Psoas muscle (tissue), 8 donors: ENCODE results near the gene EGLN3. TPM values are rescaled to one million over a fixed set of nuclear protein-coding genes. Genes with fewer than 3 reads are reported as not detected.
A peak's percentile ranks its signal among the peaks of the same experiment; 100 is the strongest.

Experiments
- ATAC-seq, 4 donors: fragments of 200-7000 bp; cut with Tn5 transposase; one replicate each; pipeline ENCODE4 v1.9.1; 2020; ENCODE audit warnings: moderate library complexity in 3 of 4, mild to moderate bottlenecking in 2 of 4
- DNase-seq, 2 donors: peaks; one replicate each; pipeline ENCODE4 v3.0.0-alpha.2; 2020
- H3K27ac ChIP-seq: fragments of 200-600 bp; one replicate; pipeline ENCODE4 v1.8.0; 2022
- H3K27me3 ChIP-seq, 3 donors: fragments of 200-600 bp in 1 of 3; one replicate each; pipeline versions ENCODE4 v1.6.1 to v1.8.0; 2013 to 2022; ENCODE audit warnings: low read length in 2 of 3, mild to moderate bottlenecking in 2 of 3, moderate library complexity in 1 of 3; ENCODE audit not compliant: insufficient read depth in 3 of 3
- H3K36me3 ChIP-seq, 2 donors: fragments of 200-600 bp in 1 of 2; one replicate each; pipeline versions ENCODE4 v1.6.1 to v1.8.0; 2013 to 2022; ENCODE audit warnings: low read depth in 1 of 2, mild to moderate bottlenecking in 1 of 2, moderate library complexity in 1 of 2; ENCODE audit not compliant: insufficient read depth in 1 of 2
- H3K4me1 ChIP-seq: fragments of 200-600 bp; one replicate; pipeline ENCODE4 v1.8.0; 2022
- H3K4me3 ChIP-seq: fragments of 200-600 bp; one replicate; pipeline ENCODE4 v1.8.0; 2022; ENCODE audit warnings: mild to moderate bottlenecking
- H3K9me3 ChIP-seq: fragments of 200-600 bp; one replicate; pipeline ENCODE4 v1.8.0; 2022
- CTCF ChIP-seq: fragments of 200-600 bp; IDR thresholded peaks from one replicate; pipeline ENCODE4 v1.8.0; 2022; ENCODE audit warnings: antibody characterized with exemption
- WGBS, 3 donors: extraction: QIAGEN DNeasy Blood & Tissue Kit; methylation state at CpG; one replicate each; pipeline versions ENCODE4 v1.1.6 to v1.1.7; 2013; 5-methylcytosine and 5-hydroxymethylcytosine counted together
- intact Hi-C, 2 donors: fragments of 100-400 bp; cut with DNase I; formaldehyde crosslinking; loops; one replicate each; pipeline versions ENCODE4 v1.11.0 to v1.14.2; 2022
- polyA plus RNA-seq, 3 donors: library from polyadenylated mRNA; stranded (reverse); fragments of 200-250 nt; gene quantifications; one replicate each; pipeline ENCODE4 v1.2.3, GENCODE V29; 2013
- total RNA-seq, 4 donors: library from RNA; stranded (reverse); fragmentation: NEBNext Ultra II Directional in 2 of 4; extraction: Animal tissue kit (Norgen Biotek cat#: 25700) in 2 of 4; gene quantifications; one replicate each; pipeline versions ENCODE4 v1.2.1 to v1.2.4, GENCODE V29; 2021 to 2023
- donor health status: healthy with polysubstance abuse.
- donor health status: DM: no; HTN: no; CAD: no; lungs with moderate emphysema.
- donor health status: Bipolar disorder and iron deficiency.
- donor health status: healthy.
- donor health status: DM: yes; HTN: yes; CAD: no.
- donor health status: DM: no; HTN: no; CAD: no.
- donor health status: DM: no; HTN: no; CAD: no.
- donor health status: DM: yes; HTN: yes; CAD: no.

The EGLN3 gene
- total and polyA plus RNA-seq, 7 donors, result 6.7 to 58.7 (median 14.1) TPM

- Histone ChIP-seq H3K27ac (no peak overlapping the region), H3K9me3 (no peaks in the 10 kb centered on the region), H3K4me1 (peaks cover 5% of the 10 kb centered on the region), H3K4me3 (no peak overlapping the region), H3K27me3 (no peaks in the 10 kb centered on the region), H3K36me3 (no peaks in the 10 kb centered on the region)
- ATAC-seq (no peak), DNase-seq (no peak)
- no peak for TF ChIP-seq CTCF
- WGBS, 3 donors, result 44 to 49% (median 47%) methylated on average over 3 of the region's 3 CpGs
- intact Hi-C loops, result no loop called here
Measured at GRCh38 chr14:33899723-33900341, 51.0 kb downstream of the EGLN3 start.

- 32 to 46% (median 34%) methylated on average over 3 of the region's 3 CpGs for WGBS, 3 donors
- intact Hi-C loops, result no loop called here
- H3K4me3 ChIP-seq, result no peak overlapping the region
Measured at GRCh38 chr14:33897878-33898535, 52.9 kb downstream of the EGLN3 start.

GRCh38 chr14:33897382-33897781 lies 53.5 kb downstream of the EGLN3 start:
- H3K9me3 ChIP-seq, result peaks cover 9% of the 10 kb centered on the region
- H3K27ac ChIP-seq, result no peak overlapping the region
- ATAC-seq (peak in 2 of 4 donors; percentile 19 to 56), DNase-seq (no peak)
- no peaks in the 10 kb centered on the region for H3K36me3 ChIP-seq
- no peak overlapping the region for H3K4me3 ChIP-seq
- intact Hi-C loops, result no loop called here
- no peaks in the 10 kb centered on the region for H3K27me3 ChIP-seq
- WGBS, 3 donors, result 23 to 44% (median 38%) methylated on average over 2 of the region's 2 CpGs
- no peak for TF ChIP-seq CTCF
- H3K4me1 ChIP-seq, result peaks cover 5% of the 10 kb centered on the region

More at GRCh38 chr14:33897878-33898535, 52.9 kb downstream of the EGLN3 start:
- H3K27me3 ChIP-seq, result no peaks in the 10 kb centered on the region
- H3K9me3 ChIP-seq, result peaks cover 9% of the 10 kb centered on the region
- H3K4me1 ChIP-seq, result peaks cover 5% of the 10 kb centered on the region
- no peaks in the 10 kb centered on the region for H3K36me3 ChIP-seq
- no peak for ATAC-seq
- no peak overlapping the region for H3K27ac ChIP-seq
- DNase-seq, result no peak
- no peak for TF ChIP-seq CTCF

- Histone ChIP-seq H3K27ac (no peak overlapping the region), H3K36me3 (no peaks in the 10 kb centered on the region), H3K9me3 (peaks cover 9% of the 10 kb centered on the region), H3K27me3 (no peaks in the 10 kb centered on the region), H3K4me3 (no peak overlapping the region), H3K4me1 (peaks cover 5% of the 10 kb centered on the region)
- WGBS, 3 donors, result 97 to 100% (median 100%) methylated on average over 1 of the region's 1 CpG
- DNase-seq, result no peak
- TF ChIP-seq CTCF, result no peak
- intact Hi-C loops, result no loop called here
- no peak for ATAC-seq
Measured at GRCh38 chr14:33894339-33894738, 56.5 kb downstream of the EGLN3 start.
